Mesothelial cell of epicardium (in vitro differentiated cells): ENCODE data around the gene ITPA. TPM values are rescaled to one million over a fixed set of nuclear protein-coding genes. Genes with fewer than 3 reads are reported as not detected.

ENCODE experiments used
- DNase-seq, 2 experiments: peaks; one replicate each; pipeline ENCODE4 v3.0.0; 2021; ENCODE audit warnings: low spot score in 2 of 2; ENCODE audit not compliant: unreplicated experiment in 2 of 2
- H3K27ac Mint-ChIP-seq: 2 replicates; pipeline ENCODE4 v1.8.0; 2021; ENCODE audit warnings: mixed read lengths
- H3K27me3 Mint-ChIP-seq: 2 replicates; pipeline ENCODE4 v1.8.0; 2021; ENCODE audit warnings: low read depth, mixed read lengths
- H3K36me3 Mint-ChIP-seq: 2 replicates; pipeline ENCODE4 v1.8.0; 2021; ENCODE audit warnings: mixed read lengths
- H3K4me1 Mint-ChIP-seq: 2 replicates; pipeline ENCODE4 v1.8.0; 2021; ENCODE audit warnings: mixed read lengths
- H3K4me3 Mint-ChIP-seq: 2 replicates; pipeline ENCODE4 v1.8.0; 2021; ENCODE audit warnings: mild to moderate bottlenecking, moderate library complexity, mixed read lengths
- H3K9me3 Mint-ChIP-seq: 2 replicates; pipeline ENCODE4 v1.8.0; 2021; ENCODE audit warnings: mixed read lengths
- total RNA-seq: library from RNA; stranded (reverse); gene quantifications from 3 replicates; pipeline ENCODE4 v1.2.1, GENCODE V29; 2021
- TF ChIP-seq, protein P1 (sequence below): fragments of 200-600 bp; sonication (generic); IDR thresholded peaks from one replicate; pipeline ENCODE4 v1.5.0; 2021; ENCODE audit warnings: antibody characterized with exemption; ENCODE audit not compliant: unreplicated experiment

ITPA gene
- total RNA-seq, 1 donor from 2014 or later: 57.6 TPM

DNA sequence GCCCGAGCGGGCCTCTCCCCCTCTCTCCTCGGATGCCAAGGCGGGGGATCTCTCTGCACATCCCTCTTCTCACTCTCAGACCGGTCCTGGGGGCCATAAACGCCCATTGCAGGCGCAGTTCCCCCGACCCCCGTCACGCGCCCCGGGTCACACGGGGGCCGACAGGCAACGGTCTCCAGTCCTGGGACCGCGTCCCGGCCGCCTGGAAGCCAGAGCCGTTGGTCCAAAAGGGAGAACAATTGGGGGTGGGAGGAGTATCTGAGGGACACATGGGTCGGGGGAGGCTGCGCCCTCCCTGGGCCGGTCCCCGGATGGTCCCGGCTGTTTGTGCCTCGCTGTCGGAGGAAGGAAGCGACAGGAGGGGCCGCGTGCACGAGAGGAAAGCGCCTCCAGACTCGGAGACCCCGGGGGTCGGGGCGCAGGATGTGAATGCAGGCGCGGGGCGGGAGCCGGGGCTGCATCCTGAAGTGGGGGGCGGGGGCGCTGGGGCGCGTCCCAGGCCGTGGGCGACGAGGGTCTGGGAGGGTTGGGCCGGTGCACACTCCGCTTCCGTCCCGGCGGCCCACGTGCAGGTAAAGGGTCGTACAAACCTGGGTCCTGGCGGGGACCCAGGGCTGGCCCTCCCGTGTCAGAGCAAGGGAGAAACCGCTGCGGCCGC, 28.8 kb downstream of the ITPA start:
- Mint-ChIP-seq H3K27ac (no peak overlapping the region), H3K4me3 (peak overlapping the region; percentile 69), H3K27me3 (peaks cover 78% of the 10 kb centered on the region), H3K36me3 (no peaks in the 10 kb centered on the region), H3K9me3 (no peaks in the 10 kb centered on the region), H3K4me1 (peaks cover 8% of the 10 kb centered on the region)
- no peak for DNase-seq
- TF ChIP-seq, protein P1, sequence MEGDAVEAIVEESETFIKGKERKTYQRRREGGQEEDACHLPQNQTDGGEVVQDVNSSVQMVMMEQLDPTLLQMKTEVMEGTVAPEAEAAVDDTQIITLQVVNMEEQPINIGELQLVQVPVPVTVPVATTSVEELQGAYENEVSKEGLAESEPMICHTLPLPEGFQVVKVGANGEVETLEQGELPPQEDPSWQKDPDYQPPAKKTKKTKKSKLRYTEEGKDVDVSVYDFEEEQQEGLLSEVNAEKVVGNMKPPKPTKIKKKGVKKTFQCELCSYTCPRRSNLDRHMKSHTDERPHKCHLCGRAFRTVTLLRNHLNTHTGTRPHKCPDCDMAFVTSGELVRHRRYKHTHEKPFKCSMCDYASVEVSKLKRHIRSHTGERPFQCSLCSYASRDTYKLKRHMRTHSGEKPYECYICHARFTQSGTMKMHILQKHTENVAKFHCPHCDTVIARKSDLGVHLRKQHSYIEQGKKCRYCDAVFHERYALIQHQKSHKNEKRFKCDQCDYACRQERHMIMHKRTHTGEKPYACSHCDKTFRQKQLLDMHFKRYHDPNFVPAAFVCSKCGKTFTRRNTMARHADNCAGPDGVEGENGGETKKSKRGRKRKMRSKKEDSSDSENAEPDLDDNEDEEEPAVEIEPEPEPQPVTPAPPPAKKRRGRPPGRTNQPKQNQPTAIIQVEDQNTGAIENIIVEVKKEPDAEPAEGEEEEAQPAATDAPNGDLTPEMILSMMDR: no peak

DNA sequence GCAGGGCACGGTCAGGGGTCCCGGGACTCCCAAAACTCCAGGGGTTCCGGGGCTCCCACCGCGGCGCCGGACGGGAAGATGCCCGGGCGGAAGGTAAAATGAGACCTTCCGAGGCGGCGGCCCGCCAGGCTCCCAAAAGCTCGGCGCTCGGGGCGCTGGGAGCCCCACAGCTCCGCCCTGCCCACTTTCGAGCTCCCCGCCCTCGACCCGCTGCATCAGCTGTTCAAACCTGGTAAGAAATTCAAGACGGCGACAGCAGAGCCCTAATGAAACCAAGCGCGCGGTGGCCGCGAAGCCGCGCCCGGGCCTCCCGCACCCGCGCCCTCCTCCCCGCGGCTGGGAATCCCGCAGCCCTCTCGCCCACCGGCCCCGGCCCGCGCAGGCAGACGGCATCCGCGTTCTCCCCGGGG, 29.3 kb downstream of the ITPA start:
- TF ChIP-seq, protein P1: no peak
- Mint-ChIP-seq H3K9me3 (no peaks in the 10 kb centered on the region), H3K27ac (no peak overlapping the region), H3K27me3 (peaks cover 80% of the 10 kb centered on the region), H3K36me3 (no peaks in the 10 kb centered on the region), H3K4me1 (peaks cover 8% of the 10 kb centered on the region), H3K4me3 (peak overlapping the region; percentile 69)
- DNase-seq: peak in 1 of 2 experiments; percentile 48

DNA sequence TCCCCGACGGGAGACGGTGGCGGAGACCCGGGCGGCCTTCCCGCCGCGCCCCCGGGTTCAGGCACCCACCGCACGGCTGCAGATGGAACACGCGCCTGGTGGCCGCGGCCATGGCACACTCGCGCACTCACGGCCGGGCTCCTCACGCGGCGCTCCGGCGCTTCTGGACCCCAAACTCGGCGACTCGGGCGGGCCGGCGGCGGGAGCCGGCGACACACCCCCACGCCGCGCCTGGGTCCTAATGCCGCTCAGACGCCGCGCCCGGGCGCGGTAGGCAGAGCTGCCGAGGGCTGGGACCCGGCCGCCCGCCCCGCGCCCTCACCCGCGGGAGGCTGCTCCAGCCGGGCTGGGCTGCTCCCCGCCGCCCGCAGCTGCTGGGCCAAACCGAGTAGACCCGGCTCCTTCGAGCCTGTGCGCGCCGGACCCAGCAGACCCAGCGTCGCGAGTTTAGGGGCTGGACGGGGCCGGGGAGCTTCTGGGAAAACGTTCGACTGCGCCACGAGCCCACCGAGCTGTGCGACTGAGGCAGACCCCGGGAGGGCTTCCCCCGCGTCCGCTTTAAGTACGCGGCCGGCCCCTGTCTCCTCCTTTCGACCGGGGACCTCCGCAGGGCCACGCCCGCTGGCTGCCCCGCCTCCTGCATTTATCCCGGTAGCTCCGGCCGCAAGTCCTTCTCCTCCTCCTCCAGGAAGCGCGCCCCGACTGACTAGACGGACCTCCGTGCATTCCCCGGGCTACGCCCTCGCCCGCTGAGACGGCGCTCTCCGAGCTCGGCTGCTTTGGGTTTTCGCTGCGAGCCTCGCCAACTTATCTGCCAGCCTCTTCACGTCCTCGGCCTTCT, 29.9 kb downstream of the ITPA start, which contains the start of gene SLC4A11:
TSS of gene SLC4A11 (minus strand) at position 165 of the 841 bp plus-strand sequence. CDS start at position 112, 53 bp downstream.
- H3K27me3 Mint-ChIP-seq: peaks cover 87% of the 10 kb centered on the region
- H3K4me1 Mint-ChIP-seq: peaks cover 8% of the 10 kb centered on the region
- TF ChIP-seq, protein P1: no peak
- H3K27ac Mint-ChIP-seq: no peak within 1 kb of the TSS
- peak within 1 kb of the TSS; percentile 77 for H3K4me3 Mint-ChIP-seq
- H3K9me3 Mint-ChIP-seq: no peaks in the 10 kb centered on the region
- no peaks in the 10 kb centered on the region for H3K36me3 Mint-ChIP-seq
- DNase-seq: no peak

DNA sequence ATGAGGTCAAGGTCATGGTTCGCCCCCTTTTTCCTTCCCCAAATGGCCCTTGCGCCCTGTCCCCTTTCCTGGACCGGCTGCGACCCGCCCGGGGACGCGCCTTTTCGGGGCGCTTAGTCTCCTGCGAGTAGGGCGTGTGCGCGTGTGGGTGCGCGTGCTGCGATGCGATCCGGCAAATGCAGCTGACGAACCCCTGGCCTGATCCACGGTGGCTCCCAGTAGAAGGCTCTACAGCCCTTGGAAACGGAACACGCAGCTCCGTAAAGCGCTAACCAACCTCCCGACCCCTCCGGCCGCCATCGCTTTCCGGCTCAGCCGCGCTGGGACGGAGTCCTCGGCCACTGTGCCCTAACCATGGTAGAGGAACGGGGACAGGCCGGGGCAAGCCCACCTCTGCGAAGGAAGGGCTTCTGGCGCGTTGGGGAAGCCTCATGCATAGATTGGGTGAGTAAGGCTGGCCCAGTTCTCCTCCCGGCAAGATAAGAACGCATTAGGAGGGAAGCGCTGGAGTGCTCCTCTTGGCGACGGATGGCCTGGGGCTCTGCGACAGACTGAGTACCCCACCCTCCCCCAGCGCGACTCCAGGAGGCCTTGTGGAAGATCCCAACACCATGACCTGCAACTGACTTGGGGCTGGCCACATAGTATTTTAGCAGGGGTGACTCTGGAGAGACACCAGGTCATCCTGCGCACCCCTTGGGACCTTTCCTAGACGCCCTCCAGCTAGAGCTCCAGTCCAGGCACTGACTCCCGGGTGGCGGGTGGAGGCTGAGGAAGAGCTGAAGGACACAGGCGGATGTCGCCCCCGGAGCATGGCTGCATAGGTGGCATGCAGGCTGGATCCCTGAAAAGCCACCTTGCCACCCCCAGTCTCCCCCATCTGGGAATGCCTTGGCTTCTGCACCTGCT, 30.8 kb downstream of the ITPA start:
- TF ChIP-seq, protein P1: no peak
- no peak overlapping the region for H3K27ac Mint-ChIP-seq
- peaks cover 8% of the 10 kb centered on the region for H3K4me1 Mint-ChIP-seq
- no peaks in the 10 kb centered on the region for H3K9me3 Mint-ChIP-seq
- H3K27me3 Mint-ChIP-seq: peaks cover 87% of the 10 kb centered on the region
- no peak for DNase-seq
- H3K4me3 Mint-ChIP-seq: peak overlapping the region; percentile 77
- no peaks in the 10 kb centered on the region for H3K36me3 Mint-ChIP-seq

DNA sequence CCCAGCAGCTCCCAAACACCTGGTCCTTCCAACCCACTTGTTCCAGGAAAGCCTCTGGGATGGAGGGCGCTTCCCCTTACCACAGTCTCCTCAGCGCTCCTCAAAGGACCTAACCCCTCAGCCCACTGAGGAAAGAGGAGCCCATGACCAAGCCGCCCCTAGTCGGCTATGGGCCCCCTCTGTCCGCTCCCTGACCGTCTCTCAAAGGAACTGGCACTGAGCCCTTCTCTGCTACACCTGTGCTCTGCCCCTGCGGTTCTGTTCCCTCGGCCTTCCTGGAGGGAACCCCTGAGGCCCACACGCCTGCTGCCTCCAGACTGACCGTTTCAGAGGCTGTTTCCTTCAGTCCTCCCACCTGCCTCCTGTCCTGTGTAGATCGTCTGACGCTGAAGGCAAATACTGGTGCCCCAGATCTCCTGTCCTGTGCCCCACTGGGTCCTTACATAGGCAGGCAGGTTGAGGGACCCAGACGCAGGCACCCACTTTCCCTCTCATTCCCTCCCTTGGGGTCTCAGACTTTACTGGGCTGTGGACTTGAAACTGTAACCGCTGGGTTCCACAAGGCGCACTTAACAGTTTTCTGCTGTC, 31.6 kb downstream of the ITPA start:
- no peak for DNase-seq
- no peaks in the 10 kb centered on the region for H3K36me3 Mint-ChIP-seq
- peak overlapping the region; percentile 77 for H3K4me3 Mint-ChIP-seq
- H3K27ac Mint-ChIP-seq: no peak overlapping the region
- H3K4me1 Mint-ChIP-seq: peaks cover 8% of the 10 kb centered on the region
- peaks cover 82% of the 10 kb centered on the region for H3K27me3 Mint-ChIP-seq
- TF ChIP-seq, protein P1: no peak
- H3K9me3 Mint-ChIP-seq: no peaks in the 10 kb centered on the region
